Thymus (tissue), 11 donors: ENCODE results near the gene CCDC57. TPM values are rescaled to one million over a fixed set of nuclear protein-coding genes. Genes with fewer than 3 reads are reported as not detected.
A peak's percentile ranks its signal among the peaks of the same experiment; 100 is the strongest.
"Not testable (repeated sequence)": the region's sequence is repeated elsewhere in the genome, so short reads cannot be mapped to it uniquely, and the experiment has no call there.

Experiments used
- DNase-seq, 9 donors: peaks; one replicate each; pipeline ENCODE4 v3.0.0-alpha.2; 2013; ENCODE audit warnings: low spot score in 9 of 9, low read depth in 6 of 9, missing footprints in 1 of 9
- H3K27ac ChIP-seq, 2 donors: one replicate each; pipeline ENCODE4 v1.5.1; 2013; ENCODE audit warnings: control low read depth in 1 of 2, low read depth in 1 of 2, low read length in 1 of 2, mild to moderate bottlenecking in 1 of 2, moderate library complexity in 1 of 2
- H3K27me3 ChIP-seq, 2 donors: one replicate each; pipeline ENCODE4 v1.5.1; 2013; ENCODE audit warnings: low read length in 1 of 2; ENCODE audit not compliant: control insufficient read depth in 2 of 2, insufficient read depth in 1 of 2
- H3K36me3 ChIP-seq, 2 donors: one replicate each; pipeline ENCODE4 v1.5.1; 2013; ENCODE audit warnings: low read length in 1 of 2, mild to moderate bottlenecking in 1 of 2, moderate library complexity in 1 of 2; ENCODE audit not compliant: control insufficient read depth in 2 of 2, insufficient read depth in 2 of 2
- H3K4me1 ChIP-seq, 2 donors: one replicate each; pipeline ENCODE4 v1.5.1; 2013; ENCODE audit warnings: low read length in 2 of 2; ENCODE audit not compliant: control insufficient read depth in 2 of 2, insufficient read depth in 2 of 2
- H3K4me3 ChIP-seq, 2 donors: one replicate each; pipeline ENCODE4 v1.5.1; 2013; ENCODE audit warnings: low read length in 2 of 2, control low read depth in 1 of 2, mild to moderate bottlenecking in 1 of 2
- H3K9me3 ChIP-seq, 2 donors: one replicate each; pipeline ENCODE4 v1.5.1; 2013; ENCODE audit warnings: low read length in 1 of 2, mild to moderate bottlenecking in 1 of 2; ENCODE audit not compliant: control insufficient read depth in 2 of 2, insufficient read depth in 1 of 2
- whole genome bisulfite sequencing: extraction: QIAGEN DNeasy Blood & Tissue Kit; methylation state at CpG from one replicate; pipeline ENCODE4 v1.1.7; 2013; 5-methylcytosine and 5-hydroxymethylcytosine counted together
- polyA plus RNA-seq: library from polyadenylated mRNA; stranded (reverse); fragments of 200-250 nt; gene quantifications from one replicate; pipeline ENCODE4 v1.2.3, GENCODE V29; 2013
- total RNA-seq: library from RNA; stranded (reverse); fragments of 120-200 nt; gene quantifications from one replicate; pipeline ENCODE4 v1.2.4, GENCODE V29; 2013
- donor health status: healthy.

CCDC57 gene
- total and polyA plus RNA-seq, 2 donors, result 39.3 to 122 TPM

DNA sequence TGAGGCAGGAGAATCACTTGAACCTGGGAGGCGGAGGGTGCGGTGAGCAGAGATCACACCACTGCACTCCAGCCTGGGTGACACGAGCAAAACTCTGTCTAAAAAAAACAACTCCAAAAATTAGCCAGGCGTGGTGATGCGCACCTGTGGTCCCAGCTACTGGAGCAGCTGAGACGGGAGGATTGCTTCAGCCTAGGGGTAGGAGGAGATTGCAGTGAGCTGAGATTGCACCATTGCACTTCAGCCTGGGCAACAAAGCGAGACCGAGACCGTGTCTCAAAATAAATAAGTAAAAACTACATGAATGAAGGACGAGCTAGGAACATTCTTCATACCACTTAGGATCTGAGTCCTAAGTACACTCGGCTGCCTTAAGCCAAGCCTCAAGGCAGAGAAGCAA is 35.4 kb downstream of the CCDC57 start:
- WGBS, result 96% methylated on average over 11 of the region's 11 CpGs
- Histone ChIP-seq H3K27me3 (no peaks in the 10 kb centered on the region), H3K4me1 (no peaks in the 10 kb centered on the region), H3K36me3 (peaks cover 38 to 44% of the 10 kb centered on the region in 2 donors), H3K9me3 (no peaks in the 10 kb centered on the region), H3K27ac (no peak overlapping the region), H3K4me3 (no peak overlapping the region)
- DNase-seq, result no peak

DNA sequence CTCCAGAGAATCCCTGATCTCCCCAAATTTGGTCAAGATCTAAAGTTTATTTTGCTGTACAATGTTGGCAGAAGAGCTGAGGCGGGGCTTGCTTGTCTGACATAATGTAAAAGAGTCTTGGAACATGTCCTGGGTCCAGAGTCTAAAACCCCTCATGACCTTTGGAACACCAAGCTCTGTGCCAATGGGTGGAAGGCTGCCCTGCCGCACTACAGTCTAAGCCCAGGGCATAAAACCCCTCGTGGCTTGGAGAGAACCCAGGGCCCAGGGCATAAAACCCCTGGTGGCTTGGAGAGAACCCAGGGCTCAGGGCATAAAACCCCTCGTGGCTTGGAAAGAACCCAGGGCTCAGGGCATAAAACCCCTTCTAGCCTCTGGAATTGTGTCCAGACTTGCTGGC is 36.7 kb downstream of the CCDC57 start:
- no peaks in the 10 kb centered on the region for H3K27me3 ChIP-seq
- no peak overlapping the region for H3K27ac ChIP-seq
- 94% methylated on average over 4 of the region's 4 CpGs for WGBS
- DNase-seq, result no peak
- no peaks in the 10 kb centered on the region for H3K4me1 ChIP-seq
- no peak overlapping the region for H3K4me3 ChIP-seq
- no peaks in the 10 kb centered on the region for H3K9me3 ChIP-seq
- peaks cover 32 to 51% of the 10 kb centered on the region in 2 donors for H3K36me3 ChIP-seq

DNA sequence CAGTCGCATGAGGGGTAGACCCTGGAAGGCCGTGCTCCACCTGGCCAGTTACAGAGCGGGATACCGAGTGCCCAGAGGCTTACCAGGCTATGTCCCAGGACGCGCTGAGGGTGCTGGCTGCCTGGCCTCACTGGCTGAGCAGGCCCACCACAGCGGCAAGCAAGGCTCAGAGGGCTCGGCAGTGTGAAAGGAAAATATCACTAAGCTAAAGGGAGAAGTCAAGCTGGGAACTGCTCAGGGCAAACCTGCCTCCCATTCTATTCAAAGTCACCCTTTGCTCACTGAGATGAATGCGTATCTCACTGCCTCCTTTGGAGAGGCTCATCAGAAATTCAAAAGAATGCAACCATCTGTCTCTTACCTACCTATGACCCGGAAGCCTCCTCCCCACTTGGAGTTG is 37.4 kb downstream of the CCDC57 start:
- no peak overlapping the region for H3K27ac ChIP-seq
- DNase-seq, result no peak
- no peak overlapping the region for H3K4me3 ChIP-seq
- peaks cover 32 to 47% of the 10 kb centered on the region in 2 donors for H3K36me3 ChIP-seq
- H3K9me3 ChIP-seq, result no peaks in the 10 kb centered on the region
- WGBS, result 98% methylated on average over 10 of the region's 10 CpGs
- H3K4me1 ChIP-seq, result no peaks in the 10 kb centered on the region
- H3K27me3 ChIP-seq, result no peaks in the 10 kb centered on the region

DNA sequence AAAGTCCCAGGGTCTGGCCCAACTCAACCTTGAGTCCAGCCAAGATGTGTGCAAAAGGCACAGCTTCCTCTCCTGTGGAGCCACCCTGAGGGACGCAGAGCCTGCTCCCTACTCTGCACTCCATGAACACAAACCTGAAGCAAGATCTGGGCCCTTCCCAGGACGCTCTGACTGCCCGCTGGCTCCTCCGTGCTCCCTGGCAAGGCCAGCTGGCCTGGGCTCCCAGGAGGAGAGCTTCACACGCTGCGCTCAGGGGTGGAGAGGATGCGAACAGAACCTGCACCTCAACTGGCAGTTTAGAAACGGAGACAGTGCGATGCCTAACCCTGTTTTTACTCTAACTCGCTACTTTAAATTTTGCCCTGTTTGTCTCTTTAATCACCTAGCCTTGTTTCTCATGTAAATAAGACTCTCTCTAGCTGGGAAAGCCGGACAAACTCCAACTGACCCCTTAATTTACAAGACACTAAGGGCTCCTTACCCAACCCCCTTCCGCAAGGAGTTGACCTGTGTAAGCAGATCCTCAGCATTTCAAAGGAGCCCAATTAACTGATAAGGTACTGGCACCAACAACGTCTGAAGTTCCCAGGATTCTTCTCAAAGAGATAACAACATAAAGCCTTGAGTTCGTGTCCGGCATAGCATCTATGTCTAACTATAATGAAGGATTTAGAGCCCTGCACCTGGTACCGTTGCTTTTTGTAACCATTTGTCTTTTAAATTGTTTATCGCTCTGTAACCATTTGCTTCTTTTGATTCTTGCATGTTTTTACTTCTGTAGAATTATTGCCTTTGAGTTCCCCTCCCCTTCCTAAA is 38.4 kb downstream of the CCDC57 start:
- WGBS, result 95% methylated on average over 17 of the region's 17 CpGs
- H3K9me3 ChIP-seq, H3K4me1 ChIP-seq, H3K4me3 ChIP-seq, H3K27ac ChIP-seq, H3K27me3 ChIP-seq, DNase-seq: not testable (repeated sequence)
- H3K36me3 ChIP-seq, result peaks cover 28 to 51% of the 10 kb centered on the region in 2 donors

DNA sequence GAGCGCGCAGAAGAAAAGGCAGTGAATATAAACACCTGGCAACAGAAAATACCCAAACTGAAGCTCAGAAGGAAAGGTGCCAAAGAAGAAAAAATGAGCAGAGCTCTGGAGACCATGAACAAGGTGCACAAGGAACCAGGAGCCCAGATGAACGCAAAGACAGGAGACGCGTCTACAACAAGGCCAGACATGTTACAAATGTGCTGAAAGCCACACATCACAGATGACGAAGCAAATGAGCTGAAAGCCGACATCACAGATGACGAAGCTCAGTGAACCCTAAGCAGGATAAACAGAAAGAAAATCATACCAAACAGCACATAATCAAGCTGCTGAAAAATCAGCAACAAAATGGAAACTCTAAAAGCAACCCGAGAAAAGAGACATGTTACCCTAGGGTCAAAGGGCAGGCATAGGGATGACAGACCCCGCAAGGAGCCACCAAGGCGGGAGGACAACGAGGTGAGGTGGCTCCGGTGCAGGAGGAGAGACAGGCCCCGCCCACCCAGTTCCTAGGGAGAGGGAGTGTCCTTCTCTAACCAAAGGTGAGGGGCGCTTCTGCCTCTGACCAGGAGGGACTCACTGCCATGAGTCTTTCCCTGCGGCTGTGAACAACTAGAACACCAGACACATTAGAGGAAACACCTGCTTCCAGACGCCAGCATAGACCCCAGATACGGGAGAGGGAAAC is 39.1 kb downstream of the CCDC57 start:
- DNase-seq, result no peak
- Histone ChIP-seq H3K4me3 (no peak overlapping the region), H3K4me1 (no peaks in the 10 kb centered on the region), H3K9me3 (no peaks in the 10 kb centered on the region), H3K27ac (peak overlapping the region in 1 of 2 donors; percentile 20), H3K36me3 (peaks cover 26 to 45% of the 10 kb centered on the region in 2 donors), H3K27me3 (no peaks in the 10 kb centered on the region)
- 95% methylated on average over 18 of the region's 18 CpGs for WGBS

DNA sequence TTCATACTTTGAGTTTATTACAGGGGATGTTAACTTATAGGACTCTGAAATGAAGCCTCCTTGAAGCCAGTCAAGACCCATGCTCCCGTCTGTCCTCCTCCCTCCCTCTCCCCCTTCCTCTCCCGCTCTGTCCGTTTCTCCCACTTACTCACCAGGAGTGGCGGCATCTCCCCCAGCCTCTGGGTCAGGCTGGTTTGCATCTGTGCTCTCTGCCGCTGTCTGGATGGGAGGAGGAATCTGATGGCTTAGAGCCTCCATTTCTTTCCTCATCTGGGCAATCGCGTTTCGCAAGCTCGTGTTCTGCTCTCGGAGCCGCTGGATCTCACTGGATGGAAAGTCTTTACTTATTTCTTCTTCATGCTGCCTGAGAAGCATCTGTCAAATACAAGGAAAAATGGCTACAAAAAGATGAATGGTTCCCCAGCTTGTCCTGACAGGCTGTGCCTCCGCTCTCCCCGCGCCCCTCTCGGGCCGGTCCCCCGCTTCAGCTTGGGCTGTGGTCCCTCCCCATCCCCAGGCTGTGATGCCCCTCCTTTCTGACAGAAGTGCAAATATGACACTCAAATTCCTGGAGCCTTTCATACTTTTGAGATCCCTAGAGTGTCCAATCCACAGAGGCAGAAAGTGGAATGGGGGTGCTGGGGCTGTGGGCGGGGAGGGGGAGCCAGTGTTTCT is 40.0 kb downstream of the CCDC57 start:
- peaks cover 18 to 36% of the 10 kb centered on the region in 2 donors for H3K36me3 ChIP-seq
- no peaks in the 10 kb centered on the region for H3K27me3 ChIP-seq
- H3K9me3 ChIP-seq, result no peaks in the 10 kb centered on the region
- WGBS, result 93% methylated on average over 18 of the region's 18 CpGs
- no peak for DNase-seq
- no peaks in the 10 kb centered on the region for H3K4me1 ChIP-seq
- H3K4me3 ChIP-seq, result no peak overlapping the region
- peak overlapping the region in 1 of 2 donors; percentile 34 for H3K27ac ChIP-seq

DNA sequence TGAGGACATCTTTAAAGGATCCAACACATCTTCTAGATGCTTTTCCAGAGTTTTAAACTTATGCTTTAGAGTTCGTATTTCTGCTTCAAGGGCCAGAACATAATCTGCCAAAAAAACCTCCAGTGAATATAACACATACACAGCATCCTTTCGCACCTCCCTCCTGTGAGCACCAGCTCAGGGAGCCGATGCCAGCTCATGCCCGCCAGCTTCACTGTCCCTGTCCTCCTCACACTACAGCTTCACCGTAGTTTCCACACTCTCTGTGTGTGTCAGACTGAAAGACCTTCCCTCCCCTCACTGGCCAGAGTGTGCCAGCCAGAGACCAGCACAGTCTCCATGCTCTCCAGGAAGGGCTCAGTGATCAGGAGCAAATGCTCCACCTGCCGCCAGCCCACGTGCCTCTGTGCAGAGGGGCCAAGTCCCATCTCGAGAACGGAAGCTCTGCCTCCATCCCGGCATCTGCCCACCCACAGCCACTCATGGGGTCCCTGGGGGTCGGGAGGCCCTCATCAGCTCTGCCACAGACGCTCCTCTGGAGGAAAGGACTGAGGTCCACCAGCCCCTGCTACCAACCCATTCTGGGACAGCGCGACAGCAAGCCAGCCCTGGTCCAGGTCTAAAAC is 40.8 kb downstream of the CCDC57 start:
- no peak for DNase-seq
- Histone ChIP-seq H3K4me3 (no peak overlapping the region), H3K27me3 (no peaks in the 10 kb centered on the region), H3K4me1 (no peaks in the 10 kb centered on the region), H3K9me3 (no peaks in the 10 kb centered on the region), H3K36me3 (peaks cover 18 to 35% of the 10 kb centered on the region in 2 donors), H3K27ac (no peak overlapping the region)
- WGBS, result 96% methylated on average over 14 of the region's 14 CpGs

DNA sequence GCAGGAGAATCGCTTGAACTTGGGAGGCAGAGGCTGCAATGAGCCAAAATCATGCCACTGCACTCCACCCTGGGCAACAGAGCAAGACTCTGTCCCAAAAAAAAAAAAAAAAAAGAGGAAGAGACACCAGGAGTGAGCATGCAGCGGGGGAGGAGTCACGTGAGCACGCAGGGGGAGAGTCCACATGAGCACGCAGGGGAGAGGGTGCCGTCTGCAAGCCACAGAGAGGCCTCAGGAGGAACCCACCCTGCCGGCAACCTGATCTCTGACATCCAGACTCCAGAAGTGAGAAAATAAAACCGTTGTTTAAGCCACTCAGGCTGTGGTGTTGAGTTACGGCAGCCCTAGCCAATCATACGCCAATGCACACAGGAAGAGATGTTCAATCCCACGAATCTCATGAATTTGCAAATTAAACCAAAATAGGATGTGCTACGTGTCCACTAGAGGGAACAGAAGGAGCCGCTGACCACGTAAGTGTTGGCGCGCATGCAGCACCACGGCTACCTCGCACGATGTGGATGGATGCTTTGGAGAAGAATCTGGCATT is 42.2 kb downstream of the CCDC57 start:
- no peak for DNase-seq
- Histone ChIP-seq H3K36me3 (peaks cover 20 to 39% of the 10 kb centered on the region in 2 donors), H3K9me3 (no peaks in the 10 kb centered on the region), H3K4me1 (no peaks in the 10 kb centered on the region), H3K27ac (no peak overlapping the region), H3K4me3 (no peak overlapping the region), H3K27me3 (no peaks in the 10 kb centered on the region)
- 86% methylated on average over 19 of the region's 19 CpGs for WGBS
